ENCODE results near the gene ENTPD2. TPM values are rescaled to one million over a fixed set of nuclear protein-coding genes. Genes with fewer than 3 reads are reported as not detected.

ENTPD2 gene
- total and polyA plus RNA-seq, 2 donors (not counting 1 experiment from before 2014, with no cell fraction given): not detected

- ATAC-seq (ENCODE audit: low read depth): peak; percentile 15
- POLR2A ChIA-PET: interaction anchor here (1.4 to 1.6 kb wide), 3 partner anchors 11 to 40 kb away, joined by 3 to 9 read pairs (median 3); partner anchors contain the start of gene PAXX
- Mint-ChIP-seq H3K27ac (peak overlapping the region; percentile 95), H3K4me1 (peaks cover 60% of the 10 kb centered on the region), H3K9me3 (ENCODE audit: insufficient read depth) (no peaks in the 10 kb centered on the region), H3K4me3 (peak overlapping the region; percentile 89), H3K27me3 (no peaks in the 10 kb centered on the region)
- intact Hi-C loops (cut with micrococcal nuclease): loop anchor here (2.0 to 5.0 kb wide), 2 partner anchors 39 to 184 kb away; partner anchors contain the start of genes PHPT1 and SAPCD2
- Histone ChIP-seq H3K4me1 (ENCODE audit: control insufficient read depth in 2 of 2, insufficient read depth in 2 of 2, low read length in 2 of 2) (peaks cover 64 to 71% of the 10 kb centered on the region in 2 donors), H2AFZ (ENCODE audit: insufficient read depth, low read depth, low read length, poor library complexity, severe bottlenecking) (peak overlapping the region; percentile 9), H3K9me3 (ENCODE audit: control extremely low read depth in 1 of 3, control insufficient read depth in 2 of 3, insufficient read depth in 1 of 3, low read length in 2 of 3) (peaks cover 0 to 11% (median 0%) of the 10 kb centered on the region in 3 donors), H4K20me1 (ENCODE audit: control insufficient read depth, insufficient read depth, low read length, poor library complexity, severe bottlenecking) (peaks cover 7% of the 10 kb centered on the region), H3K79me2 (ENCODE audit: control insufficient read depth, insufficient read depth, low read length) (peaks cover 12% of the 10 kb centered on the region), H3K4me3 (ENCODE audit: control extremely low read depth in 1 of 5, extremely low read depth in 1 of 5, insufficient read depth in 1 of 5, low read depth in 2 of 5, low read length in 4 of 5) (peak overlapping the region; percentile 13 to 77 (median 64)), H3K36me3 (replicated peaks in 1 of 2; ENCODE audit: control extremely low read depth in 1 of 2, control insufficient read depth in 1 of 2, extremely low read depth in 1 of 2, insufficient read depth in 2 of 2, low read length in 1 of 2) (no peaks in the 10 kb centered on the region), H3K27me3 (replicated peaks in 1 of 4; ENCODE audit: control extremely low read depth in 1 of 4, control insufficient read depth in 3 of 4, insufficient read depth in 4 of 4, low read length in 3 of 4) (peaks cover 0 to 6% (median 0%) of the 10 kb centered on the region in 4 experiments), H3K4me2 (replicated peaks; ENCODE audit: low read depth, low read length, poor library complexity, severe bottlenecking) (peak overlapping the region; percentile 100), H3K9ac (ENCODE audit: low read length) (peak overlapping the region; percentile 70), H3K27ac (ENCODE audit: low read length in 2 of 2) (peak overlapping the region; percentile 46 to 55)
- peak; percentile 62 for DNase-seq
- CTCF ChIA-PET: interaction anchor here (0.9 to 4.4 kb wide), 10 partner anchors 14 to 272 kb away, joined by 3 to 49 read pairs (median 5); partner anchors contain the start of genes AJM1, NPDC1 and TMEM141
- 41% methylated on average over 8 of the region's 10 CpGs for WGBS (ENCODE audit: insufficient coverage)
- no peak for TF ChIP-seq EZH2 (IDR thresholded peaks at IDR 0.05; ENCODE audit: borderline replicate concordance, insufficient read depth, low read depth, low read length, poor library complexity, severe bottlenecking)
- TF ChIP-seq, protein P1, sequence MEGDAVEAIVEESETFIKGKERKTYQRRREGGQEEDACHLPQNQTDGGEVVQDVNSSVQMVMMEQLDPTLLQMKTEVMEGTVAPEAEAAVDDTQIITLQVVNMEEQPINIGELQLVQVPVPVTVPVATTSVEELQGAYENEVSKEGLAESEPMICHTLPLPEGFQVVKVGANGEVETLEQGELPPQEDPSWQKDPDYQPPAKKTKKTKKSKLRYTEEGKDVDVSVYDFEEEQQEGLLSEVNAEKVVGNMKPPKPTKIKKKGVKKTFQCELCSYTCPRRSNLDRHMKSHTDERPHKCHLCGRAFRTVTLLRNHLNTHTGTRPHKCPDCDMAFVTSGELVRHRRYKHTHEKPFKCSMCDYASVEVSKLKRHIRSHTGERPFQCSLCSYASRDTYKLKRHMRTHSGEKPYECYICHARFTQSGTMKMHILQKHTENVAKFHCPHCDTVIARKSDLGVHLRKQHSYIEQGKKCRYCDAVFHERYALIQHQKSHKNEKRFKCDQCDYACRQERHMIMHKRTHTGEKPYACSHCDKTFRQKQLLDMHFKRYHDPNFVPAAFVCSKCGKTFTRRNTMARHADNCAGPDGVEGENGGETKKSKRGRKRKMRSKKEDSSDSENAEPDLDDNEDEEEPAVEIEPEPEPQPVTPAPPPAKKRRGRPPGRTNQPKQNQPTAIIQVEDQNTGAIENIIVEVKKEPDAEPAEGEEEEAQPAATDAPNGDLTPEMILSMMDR (IDR thresholded peaks at IDR 0.05): no peak
Measured at GRCh38 chr9:137032858-137033257, 21.0 kb downstream of the ENTPD2 start.
